ENCODE measurements around the gene ALB.

ALB gene

DNA sequence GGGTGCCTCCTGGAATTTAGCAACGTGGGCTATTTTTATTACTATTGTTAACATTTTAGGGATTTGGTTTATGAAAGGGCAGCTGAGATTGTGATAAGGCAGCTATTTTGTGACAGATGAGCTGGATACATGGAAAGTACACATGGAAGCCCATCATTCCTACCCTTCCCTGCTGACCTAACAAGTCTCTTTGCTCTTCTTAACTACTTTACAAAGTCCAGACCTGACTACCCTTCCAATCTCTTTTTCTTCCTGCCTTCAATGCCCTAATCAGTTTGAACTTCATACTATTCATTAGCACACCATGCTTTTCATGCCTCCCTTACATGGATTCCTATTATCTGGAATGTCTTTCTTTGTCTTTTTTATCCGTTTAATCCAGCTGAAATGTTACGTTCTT, 22.6 kb downstream of the ALB start:
- H3K27me3 Mint-ChIP-seq (ENCODE audit: low read depth, poor library complexity) = peaks cover 3% of the 10 kb centered on the region
- no peak overlapping the region for H3K4me3 Mint-ChIP-seq
- no peaks in the 10 kb centered on the region for H3K9me3 Mint-ChIP-seq
- TF ChIP-seq, protein P1, sequence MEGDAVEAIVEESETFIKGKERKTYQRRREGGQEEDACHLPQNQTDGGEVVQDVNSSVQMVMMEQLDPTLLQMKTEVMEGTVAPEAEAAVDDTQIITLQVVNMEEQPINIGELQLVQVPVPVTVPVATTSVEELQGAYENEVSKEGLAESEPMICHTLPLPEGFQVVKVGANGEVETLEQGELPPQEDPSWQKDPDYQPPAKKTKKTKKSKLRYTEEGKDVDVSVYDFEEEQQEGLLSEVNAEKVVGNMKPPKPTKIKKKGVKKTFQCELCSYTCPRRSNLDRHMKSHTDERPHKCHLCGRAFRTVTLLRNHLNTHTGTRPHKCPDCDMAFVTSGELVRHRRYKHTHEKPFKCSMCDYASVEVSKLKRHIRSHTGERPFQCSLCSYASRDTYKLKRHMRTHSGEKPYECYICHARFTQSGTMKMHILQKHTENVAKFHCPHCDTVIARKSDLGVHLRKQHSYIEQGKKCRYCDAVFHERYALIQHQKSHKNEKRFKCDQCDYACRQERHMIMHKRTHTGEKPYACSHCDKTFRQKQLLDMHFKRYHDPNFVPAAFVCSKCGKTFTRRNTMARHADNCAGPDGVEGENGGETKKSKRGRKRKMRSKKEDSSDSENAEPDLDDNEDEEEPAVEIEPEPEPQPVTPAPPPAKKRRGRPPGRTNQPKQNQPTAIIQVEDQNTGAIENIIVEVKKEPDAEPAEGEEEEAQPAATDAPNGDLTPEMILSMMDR (IDR thresholded peaks at IDR 0.05) = no peak
- H3K4me1 Mint-ChIP-seq = no peaks in the 10 kb centered on the region
- no peaks in the 10 kb centered on the region for H3K36me3 Mint-ChIP-seq (ENCODE audit: low read depth)
- DNase-seq = no peak
- H3K27ac Mint-ChIP-seq = no peak overlapping the region

DNA sequence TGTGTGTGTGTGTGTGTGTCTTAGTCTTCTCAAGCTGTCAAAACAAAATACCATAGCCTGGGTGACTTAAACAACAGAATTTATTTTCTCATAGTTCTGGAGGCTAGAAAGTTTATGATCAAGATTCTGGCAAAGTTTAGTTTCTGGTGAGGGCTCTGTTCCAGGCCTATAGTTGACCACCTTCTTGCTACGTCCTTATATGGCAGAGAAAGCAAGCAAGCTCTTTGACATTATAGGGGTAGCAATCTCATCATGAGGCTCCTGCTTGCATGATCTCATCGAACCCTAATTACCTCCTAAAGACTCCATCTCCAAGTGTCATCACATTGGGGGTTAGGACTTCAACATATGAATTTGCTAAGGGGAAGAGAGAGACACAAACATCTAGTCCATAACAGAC, 25.0 kb downstream of the ALB start:
- Mint-ChIP-seq H3K9me3 (no peaks in the 10 kb centered on the region), H3K4me3 (no peak overlapping the region), H3K36me3 (ENCODE audit: low read depth) (no peaks in the 10 kb centered on the region), H3K27me3 (ENCODE audit: low read depth, poor library complexity) (peaks cover 3% of the 10 kb centered on the region), H3K4me1 (no peaks in the 10 kb centered on the region), H3K27ac (no peak overlapping the region)
- TF ChIP-seq, protein P1 (IDR thresholded peaks at IDR 0.05) = no peak
- DNase-seq = no peak

DNA sequence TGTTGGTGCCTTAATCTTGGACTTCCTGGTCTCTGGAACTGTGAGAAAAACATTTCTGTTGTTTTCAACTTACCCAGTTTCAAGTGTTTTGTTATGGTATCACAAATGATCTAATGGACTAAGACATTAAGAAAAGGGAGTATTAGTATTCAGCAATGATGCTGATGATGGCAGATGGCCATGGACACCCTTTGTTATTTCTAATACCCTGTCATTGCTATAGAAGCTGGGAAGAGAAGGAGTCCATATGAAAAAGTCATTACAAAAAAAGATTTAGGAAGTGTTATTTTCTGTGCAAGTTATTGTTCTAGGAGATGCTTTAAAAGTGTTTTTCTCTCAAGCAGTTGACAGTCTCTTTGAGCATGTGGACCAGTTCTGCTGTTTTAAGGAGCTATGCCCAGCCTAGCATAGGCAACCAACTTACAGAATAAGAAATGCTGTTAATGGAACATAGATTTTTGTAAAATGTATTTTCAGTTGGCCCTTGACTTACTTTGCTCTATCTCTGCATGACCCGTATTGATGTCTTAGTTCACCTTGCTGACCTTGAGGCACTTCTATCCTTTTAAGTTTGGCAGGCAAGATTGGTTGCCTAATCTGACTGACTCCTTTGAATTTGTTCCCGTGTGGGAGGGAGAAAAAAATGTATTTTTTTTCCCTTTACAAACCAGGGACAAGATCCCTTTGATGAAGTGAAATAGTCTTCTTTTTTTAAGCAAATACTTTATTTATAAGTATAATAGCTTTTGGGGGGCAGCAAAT, 25.9 kb downstream of the ALB start:
- DNase-seq = no peak
- H3K36me3 Mint-ChIP-seq (ENCODE audit: low read depth) = no peaks in the 10 kb centered on the region
- H3K27ac Mint-ChIP-seq = no peak overlapping the region
- no peaks in the 10 kb centered on the region for H3K4me1 Mint-ChIP-seq
- H3K4me3 Mint-ChIP-seq = no peak overlapping the region
- H3K27me3 Mint-ChIP-seq (ENCODE audit: low read depth, poor library complexity) = peaks cover 3% of the 10 kb centered on the region
- no peaks in the 10 kb centered on the region for H3K9me3 Mint-ChIP-seq
- TF ChIP-seq, protein P1 (IDR thresholded peaks at IDR 0.05) = no peak

DNA sequence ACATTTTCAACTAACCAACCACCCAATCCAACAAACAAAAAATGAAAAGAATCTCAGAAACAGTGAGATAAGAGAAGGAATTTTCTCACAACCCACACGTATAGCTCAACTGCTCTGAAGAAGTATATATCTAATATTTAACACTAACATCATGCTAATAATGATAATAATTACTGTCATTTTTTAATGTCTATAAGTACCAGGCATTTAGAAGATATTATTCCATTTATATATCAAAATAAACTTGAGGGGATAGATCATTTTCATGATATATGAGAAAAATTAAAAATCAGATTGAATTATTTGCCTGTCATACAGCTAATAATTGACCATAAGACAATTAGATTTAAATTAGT, 27.7 kb downstream of the ALB start:
- TF ChIP-seq, protein P1 (IDR thresholded peaks at IDR 0.05) = no peak
- Mint-ChIP-seq H3K27ac (no peak overlapping the region), H3K9me3 (no peaks in the 10 kb centered on the region), H3K27me3 (ENCODE audit: low read depth, poor library complexity) (no peaks in the 10 kb centered on the region), H3K4me1 (no peaks in the 10 kb centered on the region), H3K4me3 (no peak overlapping the region), H3K36me3 (ENCODE audit: low read depth) (no peaks in the 10 kb centered on the region)
- DNase-seq = no peak

DNA sequence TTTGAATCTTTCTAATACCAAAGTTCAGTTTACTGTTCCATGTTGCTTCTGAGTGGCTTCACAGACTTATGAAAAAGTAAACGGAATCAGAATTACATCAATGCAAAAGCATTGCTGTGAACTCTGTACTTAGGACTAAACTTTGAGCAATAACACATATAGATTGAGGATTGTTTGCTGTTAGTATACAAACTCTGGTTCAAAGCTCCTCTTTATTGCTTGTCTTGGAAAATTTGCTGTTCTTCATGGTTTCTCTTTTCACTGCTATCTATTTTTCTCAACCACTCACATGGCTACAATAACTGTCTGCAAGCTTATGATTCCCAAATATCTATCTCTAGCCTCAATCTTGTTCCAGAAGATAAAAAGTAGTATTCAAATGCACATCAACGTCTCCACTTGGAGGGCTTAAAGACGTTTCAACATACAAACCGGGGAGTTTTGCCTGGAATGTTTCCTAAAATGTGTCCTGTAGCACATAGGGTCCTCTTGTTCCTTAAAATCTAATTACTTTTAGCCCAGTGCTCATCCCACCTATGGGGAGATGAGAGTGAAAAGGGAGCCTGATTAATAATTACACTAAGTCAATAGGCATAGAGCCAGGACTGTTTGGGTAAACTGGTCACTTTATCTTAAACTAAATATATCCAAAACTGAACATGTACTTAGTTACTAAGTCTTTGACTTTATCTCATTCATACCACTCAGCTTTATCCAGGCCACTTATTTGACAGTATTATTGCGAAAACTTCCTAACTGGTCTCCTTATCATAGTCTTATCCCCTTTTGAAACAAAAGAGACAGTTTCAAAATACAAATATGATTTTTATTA, 28.3 kb downstream of the ALB start:
- TF ChIP-seq, protein P1 (IDR thresholded peaks at IDR 0.05) = no peak
- H3K27ac Mint-ChIP-seq = no peak overlapping the region
- DNase-seq = no peak
- no peak overlapping the region for H3K4me3 Mint-ChIP-seq
- no peaks in the 10 kb centered on the region for H3K4me1 Mint-ChIP-seq
- H3K27me3 Mint-ChIP-seq (ENCODE audit: low read depth, poor library complexity) = no peaks in the 10 kb centered on the region
- H3K36me3 Mint-ChIP-seq (ENCODE audit: low read depth) = no peaks in the 10 kb centered on the region
- H3K9me3 Mint-ChIP-seq = no peaks in the 10 kb centered on the region
